ENCODE results near the gene ATP23. TPM values are rescaled to one million over a fixed set of nuclear protein-coding genes. Genes with fewer than 3 reads are reported as not detected.
A peak's percentile ranks its signal among the peaks of the same experiment; 100 is the strongest.

ATP23 gene, protein sequence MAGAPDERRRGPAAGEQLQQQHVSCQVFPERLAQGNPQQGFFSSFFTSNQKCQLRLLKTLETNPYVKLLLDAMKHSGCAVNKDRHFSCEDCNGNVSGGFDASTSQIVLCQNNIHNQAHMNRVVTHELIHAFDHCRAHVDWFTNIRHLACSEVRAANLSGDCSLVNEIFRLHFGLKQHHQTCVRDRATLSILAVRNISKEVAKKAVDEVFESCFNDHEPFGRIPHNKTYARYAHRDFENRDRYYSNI
- 10 to 100 TPM in 4 of 10 donors, 1 to 10 TPM in 6; 4.9 to 11.5 (median 9.7) TPM for polyA plus RNA-seq (ENCODE audit: insufficient read length in 10 of 10)
- long read RNA-seq, donor 1, partial matches to known transcripts = 0 of 19 reads
- long read RNA-seq, donor 1, other reads (novel, unspliced or antisense) = 16 of 19 reads
- long read RNA-seq, donor 2, partial matches to known transcripts = 0 of 2 reads
- long read RNA-seq, donor 2, other reads (novel, unspliced or antisense) = 0 of 2 reads
- long read RNA-seq, donor 3 = 0 reads
- long read RNA-seq, donor 4, partial matches to known transcripts = 0 of 3 reads
- long read RNA-seq, donor 4, other reads (novel, unspliced or antisense) = 0 of 3 reads
- long read RNA-seq, donor 5 = 0 reads
- long read RNA-seq, donor 6, partial matches to known transcripts = 0 of 4 reads
- long read RNA-seq, donor 6, other reads (novel, unspliced or antisense) = 0 of 4 reads
- long read RNA-seq, donor 7 = 0 reads
- long read RNA-seq, donor 8, partial matches to known transcripts = 0 of 3 reads
- long read RNA-seq, donor 8, other reads (novel, unspliced or antisense) = 0 of 3 reads
- long read RNA-seq, donor 9, partial matches to known transcripts = 0 of 1 reads
- long read RNA-seq, donor 9, other reads (novel, unspliced or antisense) = 0 of 1 reads

DNA sequence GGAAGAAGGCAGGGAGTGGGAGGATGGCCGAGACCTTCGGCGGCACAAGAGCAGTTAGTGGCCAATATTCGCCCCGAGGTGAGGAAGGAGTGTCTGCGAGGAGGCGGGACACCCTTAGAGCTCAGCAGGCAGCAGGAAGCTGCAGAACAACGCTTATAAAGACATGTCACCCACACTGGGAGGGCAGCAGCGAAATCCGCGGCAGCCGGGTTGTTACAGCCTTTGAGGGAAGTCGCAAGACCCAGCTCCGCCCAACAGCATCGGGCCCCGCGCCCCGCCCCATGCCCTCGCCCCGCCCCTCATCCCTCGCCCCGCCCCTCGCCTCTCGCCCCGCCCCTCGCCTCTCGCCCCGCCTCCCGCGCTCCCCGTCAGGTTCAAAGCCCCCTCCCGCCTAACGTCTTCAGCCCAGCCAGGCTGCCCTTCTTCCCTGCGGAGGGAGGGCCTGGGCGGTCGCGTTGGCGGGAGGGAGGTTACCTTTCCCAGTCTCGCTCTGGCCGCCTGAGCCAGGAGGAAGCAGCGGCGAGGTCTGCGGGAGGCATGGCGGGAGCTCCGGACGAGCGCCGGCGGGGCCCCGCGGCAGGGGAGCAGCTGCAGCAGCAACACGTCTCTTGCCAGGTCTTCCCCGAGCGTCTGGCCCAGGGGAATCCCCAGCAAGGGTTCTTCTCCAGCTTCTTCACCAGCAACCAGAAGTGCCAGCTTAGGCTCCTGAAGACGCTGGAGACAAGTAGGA, at the start of gene ATP23:
Gene ATP23, plus strand, starts transcription at position 403 of the 730 bp plus-strand sequence. Its CDS starts 135 bp downstream, at position 538.
- DNase-seq = peak; percentile 80 to 92 (median 85)

DNA sequence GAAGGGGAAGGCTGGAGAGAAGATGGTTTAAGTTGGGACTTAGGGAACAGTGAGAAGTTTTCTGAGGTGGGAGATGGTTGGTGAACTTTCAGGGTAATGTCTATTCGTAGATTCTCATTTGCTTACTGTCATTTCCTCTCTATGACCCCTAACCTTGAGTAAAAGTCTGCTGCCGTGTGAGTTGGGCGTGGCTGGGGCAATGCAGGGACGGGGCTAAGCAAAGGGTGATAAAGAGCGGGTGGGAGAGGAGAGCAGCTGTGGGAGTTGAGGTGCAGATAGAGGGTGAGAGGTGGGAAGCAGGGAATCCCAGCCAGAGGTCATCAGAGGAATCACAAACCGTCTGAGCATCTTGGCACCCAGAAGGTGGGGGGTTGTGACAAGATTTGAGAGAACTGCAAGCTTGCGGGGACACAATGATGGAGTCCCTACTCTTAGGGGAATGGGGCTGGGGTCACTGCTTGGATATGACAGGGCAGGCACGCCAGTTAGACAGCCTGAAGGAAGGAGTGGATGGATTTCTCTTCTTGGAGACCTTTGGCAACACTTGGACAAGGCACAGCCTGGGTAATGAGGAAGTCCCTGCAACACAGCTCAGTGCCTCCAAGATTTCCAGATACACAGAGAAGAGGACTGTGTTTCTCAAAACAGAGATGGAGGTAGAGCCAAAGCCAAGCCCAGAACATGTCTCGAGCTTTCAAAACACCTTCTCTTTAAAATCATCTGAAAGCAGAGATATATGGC, 49.0 kb upstream of the ATP23 start:
- peak in 1 of 3 donors; percentile 54 for DNase-seq

DNA sequence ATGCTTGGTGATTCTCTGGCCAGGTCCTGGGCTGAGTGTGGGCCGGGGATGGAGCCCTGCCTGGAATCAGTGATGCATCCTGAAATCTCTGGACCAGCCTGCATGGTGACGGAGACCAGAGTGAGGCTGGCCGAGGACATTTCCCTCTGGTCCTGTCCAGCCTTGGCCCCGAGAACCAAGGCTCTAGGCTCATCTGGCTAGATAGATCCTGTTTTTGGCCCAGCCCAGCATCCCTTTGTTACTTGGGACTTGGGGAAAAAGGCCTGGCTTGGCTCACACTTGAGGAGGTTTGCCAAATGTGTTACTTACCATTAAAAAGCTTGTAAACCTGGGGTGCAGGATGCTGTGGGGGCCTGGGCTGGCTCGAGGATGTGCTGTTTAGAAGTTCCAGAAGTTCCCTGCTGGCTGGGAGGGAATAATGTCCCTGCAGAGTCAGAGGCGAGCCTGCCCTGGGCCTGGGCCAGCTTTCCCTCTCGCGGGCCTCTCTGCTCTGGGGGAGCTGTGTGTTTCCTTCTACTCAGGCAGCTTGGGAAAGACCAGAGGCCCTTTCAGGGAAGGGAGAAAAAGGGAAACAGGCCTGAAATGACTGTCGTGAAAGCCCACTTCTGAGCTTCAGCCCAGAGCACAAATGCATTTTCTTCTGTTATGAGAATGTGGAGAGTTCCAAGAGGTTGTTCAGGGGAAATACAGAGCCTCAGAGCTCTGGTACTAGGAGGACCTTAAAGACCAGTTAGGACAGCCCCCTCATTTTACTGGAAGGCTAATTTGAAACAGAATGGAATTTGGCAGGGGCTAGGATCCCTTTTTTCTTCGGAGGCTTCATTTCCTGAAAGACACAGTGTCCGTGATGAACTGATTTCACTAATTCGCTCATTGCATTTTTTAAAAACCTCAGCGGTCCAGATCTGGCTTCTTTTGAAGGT, 47.7 kb upstream of the ATP23 start:
- DNase-seq = peak; percentile 95 to 99 (median 96)

DNA sequence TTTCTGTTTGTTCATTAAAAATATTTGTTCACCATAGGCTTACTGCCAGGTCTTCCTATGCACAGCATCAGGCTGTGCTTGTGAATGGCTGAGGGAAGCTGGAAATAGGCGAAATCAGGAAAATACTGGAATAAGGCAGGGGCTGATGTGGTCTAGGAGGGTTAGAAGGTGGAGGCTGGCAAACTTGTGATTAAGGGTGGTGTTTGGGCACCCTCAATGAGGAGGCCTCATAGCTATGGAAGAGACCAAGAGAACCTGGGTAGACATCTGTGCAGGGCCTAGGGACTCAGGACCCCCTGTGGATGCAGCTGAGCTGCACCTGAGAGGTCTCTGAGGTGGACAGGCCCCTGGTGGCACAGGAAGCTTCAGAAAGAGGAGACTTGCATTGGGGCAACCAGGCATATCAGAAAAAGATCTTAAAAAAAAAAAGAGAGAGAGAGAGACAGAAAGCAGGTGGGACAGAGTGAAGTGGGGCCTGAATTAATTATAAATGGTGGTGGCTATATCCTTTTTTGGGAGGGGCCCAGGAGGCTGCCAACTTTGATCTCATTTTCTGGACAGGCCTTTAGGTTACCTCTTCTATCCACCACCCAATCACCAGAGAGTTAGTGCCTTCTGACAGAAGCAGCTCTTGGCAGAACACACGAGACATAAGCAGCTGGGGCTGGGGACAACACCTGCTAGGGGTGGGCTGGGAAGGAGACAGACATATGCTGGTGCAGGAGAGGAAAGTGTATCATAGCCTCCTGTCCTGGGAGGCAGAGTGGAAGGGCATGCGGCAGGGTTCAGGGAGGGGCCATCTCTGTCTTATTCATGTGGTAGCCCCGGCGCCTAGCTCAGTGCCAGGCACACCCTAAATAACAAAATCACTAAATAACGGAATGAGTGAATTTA, 46.7 kb upstream of the ATP23 start:
- DNase-seq = peak; percentile 74 to 82 (median 74)

DNA sequence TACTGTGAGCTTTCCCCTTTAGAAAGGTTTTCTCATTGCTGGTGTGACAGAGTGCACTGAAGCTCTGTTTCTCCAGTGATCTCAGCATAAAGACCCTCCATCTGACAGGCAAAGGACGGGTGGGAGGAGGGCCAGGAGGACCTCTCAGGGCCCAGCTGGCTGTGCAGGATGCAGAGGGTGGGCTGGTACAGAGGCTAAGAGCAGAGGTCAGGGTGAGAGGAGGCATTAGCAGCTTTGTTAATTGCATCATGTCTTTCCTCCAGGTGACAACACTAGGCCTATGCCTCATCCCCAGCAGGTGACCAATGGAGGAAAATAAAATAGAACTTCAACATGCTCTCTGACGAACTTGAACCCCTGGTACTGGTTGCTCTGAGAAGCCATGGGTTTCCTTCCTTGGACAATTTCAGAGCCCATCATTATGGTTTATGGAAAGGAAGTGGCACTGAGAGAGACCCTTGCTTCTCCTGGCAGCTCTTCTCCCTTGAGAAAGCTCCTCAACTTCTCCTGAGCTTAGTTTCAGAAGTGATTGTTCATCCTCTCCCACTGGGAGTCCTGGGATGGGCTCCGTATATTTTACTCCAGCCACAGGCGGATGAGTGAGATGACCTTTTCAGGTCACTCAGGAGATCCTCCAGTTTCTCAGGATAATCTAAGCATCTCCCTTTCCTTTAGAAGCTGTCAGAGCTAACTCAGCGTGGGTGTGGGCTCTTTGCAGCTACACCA, 45.8 kb upstream of the ATP23 start:
- DNase-seq = no peak

DNA sequence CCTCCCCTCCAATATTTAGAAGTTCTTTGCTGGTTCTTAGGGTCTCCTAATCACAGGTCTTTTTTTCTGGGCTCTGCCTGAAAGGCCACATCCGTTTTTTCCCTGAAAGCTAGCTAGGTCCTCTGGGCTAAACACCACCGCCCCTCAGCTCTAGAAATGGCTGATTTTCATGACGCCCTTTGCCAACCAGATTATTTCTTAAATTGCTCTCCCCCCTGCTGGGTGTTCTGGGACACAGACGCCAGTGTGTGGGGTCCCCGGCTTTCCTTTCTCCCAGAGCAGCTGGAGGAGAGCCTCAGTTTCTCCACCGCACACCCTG, 45.3 kb upstream of the ATP23 start:
- peak in 1 of 3 donors; percentile 71 for DNase-seq

DNA sequence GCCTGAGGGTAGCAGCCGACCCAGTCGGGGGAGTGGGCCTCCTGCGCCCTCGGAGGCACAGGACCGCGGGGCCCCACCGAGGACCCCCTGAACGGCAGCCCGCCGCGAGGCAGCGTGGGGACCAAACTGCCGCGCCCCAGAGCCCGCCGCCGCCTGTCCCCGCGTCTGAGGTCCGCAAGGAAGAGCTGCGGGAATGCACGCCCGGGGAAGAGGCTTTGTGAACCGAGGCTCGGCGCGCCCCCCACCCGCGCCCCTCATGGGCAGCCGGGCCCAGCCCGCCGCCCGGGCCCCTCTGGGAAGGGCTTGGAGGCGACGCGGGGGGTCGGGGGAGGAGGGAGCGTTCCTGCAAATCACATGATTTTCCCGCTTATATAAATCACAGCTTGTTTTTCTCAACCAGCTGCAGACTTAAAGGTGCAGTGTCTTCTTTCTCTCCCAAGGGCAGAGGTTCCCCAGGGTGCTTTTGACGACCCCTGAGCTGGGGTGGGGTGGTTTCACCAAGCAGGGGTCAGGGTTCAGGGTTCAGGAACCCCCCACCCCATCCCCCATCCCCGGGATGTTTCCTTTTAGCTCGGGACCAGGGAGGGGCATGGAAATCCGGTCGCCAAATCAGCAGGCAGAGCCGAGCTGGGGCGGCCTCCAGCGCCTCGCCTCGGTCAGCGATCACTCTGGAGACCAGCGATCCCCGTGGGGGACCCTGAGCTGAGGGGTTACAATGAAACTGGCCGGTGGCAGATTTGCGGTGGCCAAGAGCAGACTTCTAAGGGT, 44.7 kb upstream of the ATP23 start:
- peak; percentile 67 to 88 (median 78) for DNase-seq

DNA sequence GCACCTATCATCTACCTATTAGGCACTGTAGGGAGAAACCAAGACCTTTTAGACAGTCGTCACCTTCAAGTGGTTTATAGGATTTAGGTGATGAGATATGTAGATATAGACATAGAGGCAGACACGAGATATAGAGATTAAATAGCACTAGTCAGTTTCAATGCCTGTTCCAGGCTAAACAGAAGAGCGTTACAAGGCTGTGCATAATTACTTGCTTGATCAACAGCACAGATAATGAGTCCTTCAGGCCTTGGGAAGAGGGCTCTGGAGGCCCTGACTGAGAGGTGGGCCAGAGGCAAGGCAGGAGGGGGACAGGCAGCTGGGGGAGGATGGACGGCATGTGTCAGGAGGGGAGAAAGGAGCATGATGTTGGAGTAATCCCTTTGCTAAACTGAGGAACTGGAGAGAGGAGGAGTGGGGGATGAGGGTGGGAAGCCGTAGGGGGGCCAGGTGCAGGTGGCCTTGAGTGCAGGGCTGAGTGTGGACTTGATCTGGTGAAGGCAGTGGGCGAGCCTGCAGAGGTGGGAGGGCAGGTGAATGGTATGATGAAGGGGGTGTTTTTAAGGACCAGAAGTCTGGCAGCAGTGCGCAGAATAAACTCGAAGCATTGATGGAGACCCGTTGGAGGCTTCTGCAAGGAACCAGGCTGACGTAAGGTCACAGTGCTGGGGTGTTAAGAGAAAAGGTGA, 43.9 kb upstream of the ATP23 start:
- no peak for DNase-seq

DNA sequence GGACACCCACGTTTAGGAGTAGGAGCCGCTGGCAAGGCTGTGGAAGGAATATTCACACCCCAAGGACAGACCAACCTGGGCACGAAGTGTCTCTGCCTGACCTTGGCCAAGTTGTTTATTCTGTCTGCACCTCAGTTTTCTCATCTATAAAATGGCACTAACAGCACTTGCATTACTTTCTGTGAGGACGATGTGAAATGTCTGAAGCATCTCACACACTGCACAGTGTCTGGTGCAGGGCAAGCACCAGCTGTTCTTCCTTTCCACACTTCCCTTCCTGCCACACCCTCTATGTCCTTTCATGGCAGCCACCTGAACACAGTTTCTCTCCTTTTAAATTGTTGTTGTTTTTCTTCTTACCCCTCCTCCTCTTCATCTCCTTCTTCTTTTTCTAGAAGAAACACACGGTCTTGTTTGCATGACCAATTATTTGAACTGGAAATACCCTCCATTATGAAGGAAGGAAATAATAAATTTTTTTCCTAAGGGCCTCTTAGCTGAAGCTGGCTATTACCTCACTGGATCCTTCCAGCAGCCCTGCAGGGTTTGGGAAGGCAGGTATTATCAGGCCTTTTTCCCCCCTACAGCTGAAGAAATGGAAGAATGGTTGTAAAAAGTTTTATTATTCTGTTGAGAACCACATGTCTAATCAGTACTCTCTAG, 42.9 kb upstream of the ATP23 start:
- no peak for DNase-seq

DNA sequence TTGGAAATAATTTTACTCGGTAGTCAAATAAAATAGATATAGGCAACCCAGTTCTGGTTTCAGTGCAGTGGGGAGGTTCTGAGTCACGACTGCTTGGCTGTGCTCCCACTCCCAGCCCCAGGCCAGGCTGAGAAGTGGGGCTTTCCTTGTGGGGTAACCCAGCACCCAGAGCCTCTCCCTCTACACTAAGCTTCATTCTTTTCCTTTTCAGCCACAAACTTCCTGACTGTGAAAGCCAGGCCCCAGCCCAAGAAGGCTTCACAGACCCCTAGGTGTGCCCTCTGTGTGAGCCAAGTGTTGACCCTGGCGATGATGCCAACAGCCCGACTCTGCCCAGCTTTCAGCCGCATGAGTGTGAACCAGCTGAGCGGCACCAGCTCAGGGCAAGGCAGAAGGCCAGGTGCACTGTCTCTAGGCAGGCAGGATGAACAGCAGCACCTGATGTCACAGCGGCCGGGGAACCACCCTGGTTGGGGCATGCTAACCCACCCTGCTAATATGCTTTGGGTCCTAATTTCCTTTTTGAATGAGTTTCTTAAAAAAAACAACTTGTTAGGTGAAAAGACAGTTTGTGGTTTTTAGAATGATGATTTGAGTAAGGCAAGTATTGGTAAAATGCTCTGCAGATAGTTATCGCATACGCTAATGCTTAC, 42.2 kb upstream of the ATP23 start:
- DNase-seq = no peak

DNA sequence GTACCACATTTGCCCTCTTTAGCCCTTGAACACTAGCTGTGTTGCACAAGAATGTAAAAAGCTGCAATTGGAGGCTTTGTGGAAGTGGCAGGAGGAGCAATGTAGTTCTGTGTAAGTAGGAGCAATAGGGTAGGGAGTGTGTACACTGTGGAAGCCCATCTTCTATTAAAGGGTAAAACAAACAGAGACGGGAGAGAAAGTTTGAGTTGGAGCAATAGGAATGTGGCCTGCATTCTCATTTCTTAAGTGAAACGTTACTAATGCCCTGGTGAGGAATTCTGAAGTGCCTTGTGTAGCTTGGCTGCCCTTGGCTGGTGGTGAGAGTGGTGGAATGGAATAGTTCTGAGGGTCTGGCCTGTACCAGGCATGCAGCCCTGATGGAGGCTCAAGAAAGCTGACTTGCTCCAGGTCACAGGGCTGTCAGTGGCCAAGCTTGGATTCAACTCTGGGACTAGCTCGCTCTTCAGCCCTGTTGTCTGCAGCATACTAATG, 38.8 kb upstream of the ATP23 start:
- no peak for DNase-seq

DNA sequence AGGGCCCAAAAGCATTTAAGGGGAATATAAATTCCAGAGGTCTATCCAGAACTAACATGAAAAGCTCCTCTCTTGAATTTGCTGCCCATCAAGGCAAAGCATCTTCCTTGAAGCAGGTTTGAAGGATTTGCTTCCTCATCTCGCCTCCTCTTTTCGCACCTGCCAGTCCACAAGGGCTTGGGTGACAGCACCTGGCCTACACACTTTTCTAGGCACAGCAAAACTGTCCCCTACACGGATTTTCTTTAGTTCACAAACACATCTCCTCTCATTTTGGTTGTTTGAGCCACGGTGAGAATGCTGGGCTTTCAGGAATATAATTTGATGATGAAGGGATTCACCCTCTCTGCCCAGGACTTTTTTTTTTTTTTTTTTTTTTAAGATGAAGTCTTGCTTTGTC, 36.9 kb upstream of the ATP23 start:
- DNase-seq = no peak

DNA sequence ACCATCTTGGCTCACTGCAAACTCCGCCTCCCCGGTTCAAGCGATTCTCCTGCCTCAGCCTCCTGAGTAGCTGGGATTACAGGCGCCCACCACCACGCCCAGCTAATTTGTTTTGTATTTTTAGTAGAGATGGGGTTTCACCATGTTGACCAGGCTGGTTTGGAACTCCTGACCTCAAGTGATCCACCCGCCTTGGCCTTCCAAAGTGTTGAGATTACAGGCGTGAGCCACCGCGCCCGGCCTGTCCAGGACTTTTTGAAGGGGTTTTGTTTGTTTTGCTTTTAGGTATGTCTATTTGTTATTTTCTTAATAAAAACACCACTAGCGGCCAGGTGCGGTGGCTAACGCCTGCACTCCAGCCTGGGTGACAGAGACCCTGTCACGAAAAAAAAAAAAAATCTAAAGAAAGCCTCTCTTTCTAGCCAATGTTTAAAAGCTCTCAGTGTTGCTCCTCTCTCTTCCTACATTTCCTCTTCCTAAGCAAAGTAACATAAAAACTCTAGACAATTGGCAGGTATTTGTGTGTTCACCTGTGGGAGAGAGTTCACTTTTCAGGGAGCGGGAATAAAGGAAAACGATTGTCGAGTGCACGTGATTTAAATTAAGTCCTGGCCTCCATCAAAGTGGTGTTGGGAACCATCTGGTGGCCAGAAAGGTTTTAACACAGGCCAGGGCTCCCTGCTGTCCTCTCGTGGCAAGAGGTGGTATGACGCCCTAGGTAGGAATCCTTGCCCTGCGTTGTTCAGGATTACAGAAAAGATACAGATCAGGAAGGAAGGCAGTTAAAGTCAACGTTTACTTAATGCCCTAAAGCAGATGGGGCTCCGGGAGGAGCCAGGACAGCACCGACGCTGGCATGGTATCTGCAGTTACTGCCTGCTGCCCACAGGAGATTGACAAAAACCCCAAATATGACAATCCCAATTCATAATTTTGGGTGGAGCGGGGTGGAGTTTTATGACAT, 36.2 kb upstream of the ATP23 start:
- peak; percentile 88 to 93 (median 90) for DNase-seq

DNA sequence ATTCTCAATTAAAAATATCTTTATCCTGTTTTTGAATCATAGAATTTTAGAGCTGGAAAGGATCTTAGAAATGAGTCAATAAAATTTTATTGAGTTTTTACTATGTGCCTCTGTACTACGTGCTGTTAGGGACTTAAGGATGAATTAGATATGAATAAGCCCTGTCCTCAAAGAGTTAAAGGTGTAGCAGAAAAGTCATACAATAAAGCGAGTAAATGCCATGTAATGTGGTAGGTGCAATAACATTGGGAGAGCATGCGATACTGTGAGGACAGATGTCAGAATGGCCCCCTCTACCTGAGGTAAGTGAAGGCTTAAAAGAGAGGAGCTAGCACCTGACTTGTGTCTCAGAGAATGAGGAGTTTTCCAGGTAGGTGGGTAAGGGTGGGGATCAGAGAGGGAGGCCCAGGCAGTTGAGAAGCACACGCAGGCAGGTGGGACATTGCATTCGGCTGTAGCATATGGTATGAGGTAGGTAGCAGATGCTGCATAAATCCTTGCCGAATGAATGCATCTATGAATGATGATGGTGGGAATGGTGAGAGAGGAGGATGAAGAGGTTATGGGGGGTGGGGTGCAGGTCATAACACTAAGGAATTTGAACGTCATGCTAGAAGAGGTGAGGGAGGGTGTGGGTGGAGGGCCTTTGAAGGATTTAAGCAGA, 35.4 kb upstream of the ATP23 start:
- DNase-seq = no peak
